HEK293 (cell line): Measurements from ENCODE around the gene MRPL17.

Experiments
- CTCF ChIA-PET: fragments of 350-600 bp; formaldehyde crosslinking; extraction: SDS; loops from one replicate; lab custom pipeline; 2021; ENCODE audit warnings: antibody characterized with exemption; lab: Yijun Ruan, JAX
- POLR2A ChIA-PET: fragments of 300-600 bp; formaldehyde crosslinking; extraction: SDS; loops from one replicate; lab custom pipeline; 2020; ENCODE audit warnings: antibody characterized with exemption, inconsistent platforms; lab: Yijun Ruan, JAX
- H3K27ac ChIP-seq: fragments of 200-500 bp; sonication (Bioruptor generic); 2 replicates; pipeline ENCODE4 v1.5.1; 2014; ENCODE audit warnings: low read depth, low read length, control low read depth, inconsistent platforms; ENCODE audit errors: extremely low read depth
- H3K36me3 ChIP-seq, 2 experiments: fragments of 200-500 bp in 1 of 2; sonication (Bioruptor generic) in 1 of 2; 1 replicate in 1 of 2; 2 replicates in 1 of 2; pipeline ENCODE4 v1.5.1; 2014 to 2017; ENCODE audit warnings: inconsistent platforms in 2 of 2, low read length in 2 of 2; ENCODE audit not compliant: control insufficient read depth in 2 of 2, insufficient read depth in 1 of 2
- H3K4me1 ChIP-seq: fragments of 200-500 bp; sonication (Bioruptor generic); 2 replicates; pipeline ENCODE4 v1.5.1; 2014; ENCODE audit warnings: mild to moderate bottlenecking, low read length, inconsistent platforms; ENCODE audit not compliant: control insufficient read depth, insufficient read depth
- H3K4me3 ChIP-seq: 2 replicates; pipeline ENCODE4 v1.5.1; 2011; ENCODE audit warnings: low read depth, mild to moderate bottlenecking, control low read depth, low read length, moderate library complexity
- H3K9me3 ChIP-seq: fragments of 200-500 bp; sonication (Bioruptor generic); 2 replicates; pipeline ENCODE4 v1.5.1; 2014; ENCODE audit warnings: low read depth, low read length, inconsistent platforms; ENCODE audit not compliant: control insufficient read depth, insufficient read depth
- AEBP2 ChIP-seq: fragments of 450-650 bp; formaldehyde crosslinking; IDR thresholded peaks from 2 replicates; pipeline ENCODE4 v1.5.1; 2016; ENCODE audit warnings: missing biosample characterization, missing genetic modification characterization, borderline replicate concordance
- ELK4 ChIP-seq: IDR thresholded peaks from 2 replicates; pipeline ENCODE4 v1.6.1; 2011; ENCODE audit warnings: mild to moderate bottlenecking, low read depth, low read length, borderline replicate concordance
- KLF10 ChIP-seq: fragments of 450-650 bp; IDR thresholded peaks from 2 replicates; pipeline ENCODE4 v1.5.1; 2018; ENCODE audit warnings: missing biosample characterization, mild to moderate bottlenecking, missing genetic modification characterization
- MZF1 ChIP-seq: fragments of 450-650 bp; formaldehyde crosslinking; IDR thresholded peaks from 2 replicates; pipeline ENCODE4 v1.5.1; 2017; ENCODE audit warnings: missing biosample characterization, missing genetic modification characterization, borderline replicate concordance
- OSR2 ChIP-seq: fragments of 450-650 bp; formaldehyde crosslinking; IDR thresholded peaks from 2 replicates; pipeline ENCODE4 v1.5.1; 2016; ENCODE audit warnings: missing biosample characterization, missing genetic modification characterization
- RBAK ChIP-seq: fragments of 450-650 bp; formaldehyde crosslinking; IDR thresholded peaks from 2 replicates; pipeline ENCODE4 v1.5.1; 2016; ENCODE audit warnings: missing biosample characterization, missing genetic modification characterization
- REST ChIP-seq: fragments of 450-650 bp; formaldehyde crosslinking; IDR thresholded peaks from 2 replicates; pipeline ENCODE4 v1.5.1; 2016; ENCODE audit warnings: missing biosample characterization, missing genetic modification characterization
- ZBTB10 ChIP-seq: fragments of 450-650 bp; formaldehyde crosslinking; IDR thresholded peaks from 2 replicates; pipeline ENCODE4 v1.5.1; 2016; ENCODE audit warnings: missing biosample characterization, missing genetic modification characterization
- ZBTB44 ChIP-seq: fragments of 450-650 bp; IDR thresholded peaks from 2 replicates; pipeline ENCODE4 v1.5.1; 2018; ENCODE audit warnings: missing biosample characterization, mild to moderate bottlenecking, missing genetic modification characterization
- ZEB2 ChIP-seq: fragments of 450-650 bp; formaldehyde crosslinking; IDR thresholded peaks from 2 replicates; pipeline ENCODE4 v1.5.1; 2016; ENCODE audit warnings: missing biosample characterization, missing genetic modification characterization
- ZFP3 ChIP-seq: fragments of 450-650 bp; formaldehyde crosslinking; IDR thresholded peaks from 2 replicates; pipeline ENCODE4 v1.5.1; 2016; ENCODE audit warnings: low read depth, missing biosample characterization, missing genetic modification characterization
- ZNF26 ChIP-seq: fragments of 450-650 bp; formaldehyde crosslinking; IDR thresholded peaks from 2 replicates; pipeline ENCODE4 v1.5.1; 2016; ENCODE audit warnings: missing biosample characterization, missing genetic modification characterization
- ZNF398 ChIP-seq: fragments of 450-650 bp; formaldehyde crosslinking; IDR thresholded peaks from 2 replicates; pipeline ENCODE4 v1.5.1; 2017; ENCODE audit warnings: missing biosample characterization, missing genetic modification characterization
- ZNF510 ChIP-seq: fragments of 450-650 bp; formaldehyde crosslinking; IDR thresholded peaks from 2 replicates; pipeline ENCODE4 v1.5.1; 2018; ENCODE audit warnings: mild to moderate bottlenecking, missing genetic modification characterization, missing biosample characterization; ENCODE audit not compliant: insufficient replicate concordance
- ZNF514 ChIP-seq: fragments of 450-650 bp; formaldehyde crosslinking; IDR thresholded peaks from 2 replicates; pipeline ENCODE4 v1.5.1; 2016; ENCODE audit warnings: missing biosample characterization, missing genetic modification characterization
- ZNF623 ChIP-seq: fragments of 450-650 bp; formaldehyde crosslinking; IDR thresholded peaks from 2 replicates; pipeline ENCODE4 v1.5.1; 2016; ENCODE audit warnings: missing biosample characterization, missing genetic modification characterization
- ZNF660 ChIP-seq: fragments of 450-650 bp; IDR thresholded peaks from 2 replicates; pipeline ENCODE4 v1.5.1; 2018; ENCODE audit warnings: missing biosample characterization, mild to moderate bottlenecking, missing genetic modification characterization
- ZNF707 ChIP-seq: fragments of 450-650 bp; formaldehyde crosslinking; IDR thresholded peaks from 2 replicates; pipeline ENCODE4 v1.5.1; 2016; ENCODE audit warnings: missing biosample characterization, missing genetic modification characterization
- ZSCAN16 ChIP-seq: fragments of 450-650 bp; formaldehyde crosslinking; IDR thresholded peaks from 2 replicates; pipeline ENCODE4 v1.5.1; 2016; ENCODE audit warnings: missing biosample characterization, missing genetic modification characterization

Gene MRPL17

GRCh38 chr11:6635082-6635932, 47.8 kb downstream of the MRPL17 start (continued):
- TF ChIP-seq ZBTB44 (tag by site-specific recombination) (no peak), MZF1 (tag by site-specific recombination) (no peak), ZSCAN16 (tag by site-specific recombination) (no peak)
- TF ChIP-seq, all 188 proteins: peak for 0

- CTCF ChIA-PET: no interaction called here
- H3K36me3 ChIP-seq: peaks cover 0 to 23% of the 10 kb centered on the region in 2 experiments; a peak in 1 of 3 replicates
- no peak overlapping the region for H3K27ac ChIP-seq
- no peaks in the 10 kb centered on the region for H3K4me1 ChIP-seq
- no peak overlapping the region for H3K4me3 ChIP-seq
- POLR2A ChIA-PET: no interaction called here
- no peaks in the 10 kb centered on the region for H3K9me3 ChIP-seq
- TF ChIP-seq REST (tag by site-specific recombination): no peak
- no peak for TF ChIP-seq ZNF26 (tag by site-specific recombination)
- TF ChIP-seq ZNF623 (tag by site-specific recombination): no peak
- TF ChIP-seq OSR2 (tag by site-specific recombination): no peak
- no peak for TF ChIP-seq ZFP3 (tag by site-specific recombination)
- no peak for TF ChIP-seq AEBP2
- no peak for TF ChIP-seq ZNF514 (tag by site-specific recombination)
- TF ChIP-seq ZNF660 (tag by site-specific recombination): no peak
- no peak for TF ChIP-seq ZBTB10
- TF ChIP-seq ZEB2 (tag by site-specific recombination): no peak
- TF ChIP-seq KLF10 (tag by site-specific recombination): no peak
- no peak for TF ChIP-seq ELK4
- no peak for TF ChIP-seq ZNF510 (tag by site-specific recombination)
- TF ChIP-seq RBAK (tag by site-specific recombination): no peak
- no peak for TF ChIP-seq ZNF707 (tag by site-specific recombination)
- TF ChIP-seq ZNF398 (tag by site-specific recombination): no peak
Measured at GRCh38 chr11:6634534-6634933, 48.6 kb downstream of the MRPL17 start.
